ENCODE measurements around the gene PRADC1. TPM values are rescaled to one million over a fixed set of nuclear protein-coding genes. Genes with fewer than 3 reads are reported as not detected.

PRADC1 gene
- total and polyA plus RNA-seq, 4 donors: 12.1 to 41.4 (median 30.6) TPM

DNA sequence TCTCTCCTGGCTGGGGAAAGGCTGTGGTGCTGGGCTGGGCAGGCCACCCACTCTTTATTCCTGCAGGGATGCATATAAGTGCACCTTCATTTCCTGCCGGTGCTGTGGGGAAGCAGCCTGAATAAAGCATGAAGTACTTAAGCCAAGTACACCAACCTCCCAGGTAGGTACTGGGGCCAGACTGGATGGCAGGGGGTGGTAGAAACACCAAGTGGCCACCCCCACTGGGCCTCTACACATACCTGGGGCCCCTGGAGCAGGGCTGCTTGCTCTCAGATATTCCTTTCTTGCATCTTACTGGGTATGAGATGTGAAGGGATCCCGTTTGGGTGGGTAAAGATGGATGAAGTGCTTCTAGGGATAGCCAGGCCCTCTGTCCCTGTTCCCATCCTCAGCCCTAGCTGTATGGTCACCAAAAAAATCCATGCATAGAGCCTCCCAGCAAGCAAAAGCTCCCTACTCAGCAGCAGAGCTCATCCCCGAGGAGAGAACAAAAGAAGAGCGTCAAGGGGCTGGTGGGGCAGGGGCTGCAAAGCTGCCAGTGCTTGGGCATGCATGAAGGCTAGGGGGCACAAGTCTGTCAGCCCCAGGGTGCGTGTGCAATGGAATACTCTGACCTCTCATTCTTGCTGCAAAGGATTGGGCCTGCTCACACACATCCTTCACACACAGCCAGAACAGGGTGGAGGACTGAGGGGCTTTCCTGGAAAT is 23.0 kb upstream of the PRADC1 start:
- H3K9ac ChIP-seq (ENCODE audit: low read depth in 1 of 2, low read length in 2 of 2): no peak overlapping the region
- TF ChIP-seq YY1 (IDR thresholded peaks at IDR 0.05) (no peak), FOXA2 (IDR thresholded peaks at IDR 0.05) (no peak), SP1 (IDR thresholded peaks at IDR 0.05) (no peak), EGR1 (IDR thresholded peaks at IDR 0.05; ENCODE audit: low read depth in 2 of 2) (no peak), ATF3 (IDR thresholded peaks at IDR 0.05) (no peak), JUND (IDR thresholded peaks at IDR 0.05) (no peak), NR2F2 (IDR thresholded peaks at IDR 0.05) (no peak), GABPA (IDR thresholded peaks at IDR 0.05 in 1 of 2, conservative IDR thresholded peaks at IDR 0.05 in 1 of 2) (no peak), RXRA (IDR thresholded peaks at IDR 0.05) (no peak), HNF4G (IDR thresholded peaks at IDR 0.05) (no peak), HNF4A (conservative IDR thresholded peaks at IDR 0.05) (no peak), TAF1 (conservative IDR thresholded peaks at IDR 0.05) (no peak), RAD21 (IDR thresholded peaks at IDR 0.05) (no peak), ZBTB33 (IDR thresholded peaks at IDR 0.05) (no peak), MAX (IDR thresholded peaks at IDR 0.05) (no peak), FOXA1 (IDR thresholded peaks at IDR 0.05) (no peak)
- TF ChIP-seq, protein P1, sequence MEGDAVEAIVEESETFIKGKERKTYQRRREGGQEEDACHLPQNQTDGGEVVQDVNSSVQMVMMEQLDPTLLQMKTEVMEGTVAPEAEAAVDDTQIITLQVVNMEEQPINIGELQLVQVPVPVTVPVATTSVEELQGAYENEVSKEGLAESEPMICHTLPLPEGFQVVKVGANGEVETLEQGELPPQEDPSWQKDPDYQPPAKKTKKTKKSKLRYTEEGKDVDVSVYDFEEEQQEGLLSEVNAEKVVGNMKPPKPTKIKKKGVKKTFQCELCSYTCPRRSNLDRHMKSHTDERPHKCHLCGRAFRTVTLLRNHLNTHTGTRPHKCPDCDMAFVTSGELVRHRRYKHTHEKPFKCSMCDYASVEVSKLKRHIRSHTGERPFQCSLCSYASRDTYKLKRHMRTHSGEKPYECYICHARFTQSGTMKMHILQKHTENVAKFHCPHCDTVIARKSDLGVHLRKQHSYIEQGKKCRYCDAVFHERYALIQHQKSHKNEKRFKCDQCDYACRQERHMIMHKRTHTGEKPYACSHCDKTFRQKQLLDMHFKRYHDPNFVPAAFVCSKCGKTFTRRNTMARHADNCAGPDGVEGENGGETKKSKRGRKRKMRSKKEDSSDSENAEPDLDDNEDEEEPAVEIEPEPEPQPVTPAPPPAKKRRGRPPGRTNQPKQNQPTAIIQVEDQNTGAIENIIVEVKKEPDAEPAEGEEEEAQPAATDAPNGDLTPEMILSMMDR (IDR thresholded peaks at IDR 0.05; ENCODE audit: low read depth, low read length, missing input control): no peak
- TF ChIP-seq, protein P2, sequence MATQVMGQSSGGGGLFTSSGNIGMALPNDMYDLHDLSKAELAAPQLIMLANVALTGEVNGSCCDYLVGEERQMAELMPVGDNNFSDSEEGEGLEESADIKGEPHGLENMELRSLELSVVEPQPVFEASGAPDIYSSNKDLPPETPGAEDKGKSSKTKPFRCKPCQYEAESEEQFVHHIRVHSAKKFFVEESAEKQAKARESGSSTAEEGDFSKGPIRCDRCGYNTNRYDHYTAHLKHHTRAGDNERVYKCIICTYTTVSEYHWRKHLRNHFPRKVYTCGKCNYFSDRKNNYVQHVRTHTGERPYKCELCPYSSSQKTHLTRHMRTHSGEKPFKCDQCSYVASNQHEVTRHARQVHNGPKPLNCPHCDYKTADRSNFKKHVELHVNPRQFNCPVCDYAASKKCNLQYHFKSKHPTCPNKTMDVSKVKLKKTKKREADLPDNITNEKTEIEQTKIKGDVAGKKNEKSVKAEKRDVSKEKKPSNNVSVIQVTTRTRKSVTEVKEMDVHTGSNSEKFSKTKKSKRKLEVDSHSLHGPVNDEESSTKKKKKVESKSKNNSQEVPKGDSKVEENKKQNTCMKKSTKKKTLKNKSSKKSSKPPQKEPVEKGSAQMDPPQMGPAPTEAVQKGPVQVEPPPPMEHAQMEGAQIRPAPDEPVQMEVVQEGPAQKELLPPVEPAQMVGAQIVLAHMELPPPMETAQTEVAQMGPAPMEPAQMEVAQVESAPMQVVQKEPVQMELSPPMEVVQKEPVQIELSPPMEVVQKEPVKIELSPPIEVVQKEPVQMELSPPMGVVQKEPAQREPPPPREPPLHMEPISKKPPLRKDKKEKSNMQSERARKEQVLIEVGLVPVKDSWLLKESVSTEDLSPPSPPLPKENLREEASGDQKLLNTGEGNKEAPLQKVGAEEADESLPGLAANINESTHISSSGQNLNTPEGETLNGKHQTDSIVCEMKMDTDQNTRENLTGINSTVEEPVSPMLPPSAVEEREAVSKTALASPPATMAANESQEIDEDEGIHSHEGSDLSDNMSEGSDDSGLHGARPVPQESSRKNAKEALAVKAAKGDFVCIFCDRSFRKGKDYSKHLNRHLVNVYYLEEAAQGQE (IDR thresholded peaks at IDR 0.05): no peak
- WGBS: 73% methylated on average over 5 of the region's 5 CpGs
- DNase-seq (ENCODE audit: low spot score): no peak
- H3K27ac ChIP-seq (ENCODE audit: low read depth in 1 of 2, low read length in 2 of 2): no peak overlapping the region
- H3K27me3 ChIP-seq (ENCODE audit: control insufficient read depth in 4 of 4, insufficient read depth in 4 of 4, low read length in 3 of 4): no peaks in the 10 kb centered on the region
- H3K36me3 ChIP-seq (ENCODE audit: control insufficient read depth in 4 of 4, insufficient read depth in 3 of 4, low read depth in 1 of 4, low read length in 3 of 4): peaks cover 4 to 32% (median 17%) of the 10 kb centered on the region in 4 donors
- no peak overlapping the region for H3K4me3 ChIP-seq (ENCODE audit: low read depth in 1 of 3, low read length in 3 of 3)
- no peaks in the 10 kb centered on the region for H3K9me3 ChIP-seq (ENCODE audit: control insufficient read depth in 4 of 4, low read length in 3 of 4)
- no peaks in the 10 kb centered on the region for H3K4me1 ChIP-seq (ENCODE audit: control insufficient read depth in 4 of 4, insufficient read depth in 4 of 4, low read length in 3 of 4)

Data from liver (tissue), 9 donors.